T-cell (primary cell): ENCODE measurements around the gene MED4. TPM values are rescaled to one million over a fixed set of nuclear protein-coding genes. Genes with fewer than 3 reads are reported as not detected.

Experiments used
- ATAC-seq, 4 experiments: fragments of 200-7000 bp in 3 of 4; fragments of 150-1000 bp in 1 of 4; cut with Tn5 transposase; replicated peaks in 1 of 4; 1 replicate in 3 of 4; 2 replicates in 1 of 4; pipeline ENCODE4 v1.10.0; 2021; ENCODE audit warnings: moderate library complexity in 3 of 4, mild to moderate bottlenecking in 2 of 4, moderate number of reproducible peaks in 1 of 4
- CTCF ChIA-PET, 2 donors: fragments of 300-600 bp; sonication (Branson Sonifier 250); formaldehyde crosslinking; loops; one replicate each; lab custom pipeline; 2022; ENCODE audit warnings: antibody characterized with exemption in 2 of 2; lab: Charles Lee
- POLR2A ChIA-PET, 2 donors: fragments of 300-600 bp; sonication (Branson Sonifier 250); formaldehyde crosslinking; loops; one replicate each; lab custom pipeline; 2022; ENCODE audit warnings: antibody characterized with exemption in 2 of 2; lab: Charles Lee
- DNase-seq, 35 experiments: peaks; one replicate each; pipeline versions ENCODE4 v3.0.0 to v3.0.0-alpha.2; 2013 to 2023
- H3K27ac ChIP-seq: one replicate; pipeline ENCODE4 v1.5.1; 2013; ENCODE audit warnings: low read length
- H3K27me3 ChIP-seq, 2 experiments: replicated peaks in 1 of 2; 1 replicate in 1 of 2; 2 replicates in 1 of 2; pipeline versions ENCODE4 v1.6.1 to v1.7.0; 2013; ENCODE audit warnings: low read length in 1 of 2, mixed read lengths in 1 of 2; ENCODE audit not compliant: control insufficient read depth in 2 of 2, insufficient read depth in 2 of 2; ENCODE audit errors: extremely low read depth in 1 of 2
- H3K36me3 ChIP-seq, 2 donors: 1 replicate in 1 of 2; 2 replicates in 1 of 2; pipeline versions ENCODE4 v1.6.1 to v1.7.0; 2013; ENCODE audit warnings: low read length in 1 of 2; ENCODE audit not compliant: control insufficient read depth in 2 of 2, insufficient read depth in 1 of 2; ENCODE audit errors: extremely low read depth in 1 of 2
- H3K4me1 ChIP-seq, 2 experiments: 1 replicate in 1 of 2; 2 replicates in 1 of 2; pipeline versions ENCODE4 v1.6.1 to v1.7.0; 2013; ENCODE audit warnings: low read length in 2 of 2, mixed read lengths in 1 of 2; ENCODE audit not compliant: insufficient read depth in 2 of 2, control insufficient read depth in 1 of 2; ENCODE audit errors: extremely low read depth in 1 of 2
- H3K4me3 ChIP-seq, 2 donors: 1 replicate in 1 of 2; 2 replicates in 1 of 2; pipeline versions ENCODE4 v1.5.1 to v1.7.0; 2013; ENCODE audit warnings: mild to moderate bottlenecking in 2 of 2, low read length in 1 of 2, moderate library complexity in 1 of 2; ENCODE audit not compliant: control insufficient read depth in 1 of 2; ENCODE audit errors: extremely low read depth in 1 of 2
- H3K9me3 ChIP-seq: 2 replicates; pipeline ENCODE4 v1.7.0; 2013
- H3K27ac Mint-ChIP-seq, 2 donors: one replicate each; pipeline ENCODE4 v1.8.0; 2020 to 2021; ENCODE audit warnings: mild to moderate bottlenecking in 2 of 2, mixed read lengths in 2 of 2
- H3K27me3 Mint-ChIP-seq, 2 donors: one replicate each; pipeline ENCODE4 v1.8.0; 2021 to 2022; ENCODE audit warnings: mixed read lengths in 2 of 2
- H3K36me3 Mint-ChIP-seq: one replicate; pipeline ENCODE4 v1.8.0; 2021; ENCODE audit warnings: mixed read lengths
- H3K4me1 Mint-ChIP-seq, 3 donors: one replicate each; pipeline ENCODE4 v1.8.0; 2020 to 2022; ENCODE audit warnings: mixed read lengths in 3 of 3, mild to moderate bottlenecking in 1 of 3
- H3K4me3 Mint-ChIP-seq, 3 donors: one replicate each; pipeline ENCODE4 v1.8.0; 2020 to 2022; ENCODE audit warnings: mild to moderate bottlenecking in 3 of 3, mixed read lengths in 3 of 3, moderate library complexity in 3 of 3
- H3K9me3 Mint-ChIP-seq, 3 donors: one replicate each; pipeline ENCODE4 v1.8.0; 2020 to 2022; ENCODE audit warnings: mixed read lengths in 3 of 3
- WGBS: methylation state at CpG from one replicate; pipeline ENCODE4 v1.1.5; 2013; ENCODE audit warnings: missing lambda C conversion rate; ENCODE audit not compliant: insufficient coverage; 5-methylcytosine and 5-hydroxymethylcytosine counted together
- total RNA-seq, 35 experiments: library from RNA in 6 of 35; stranded (reverse) in 6 of 35; fragments of 120-200 nt in 1 of 35; gene quantifications; one replicate each; pipeline versions ENCODE4 v1.2.1 to v1.2.4 and lab custom pipeline; 2013 to 2026

MED4 gene
- total RNA-seq, 5 donors from 2014 or later (not counting 1 experiment from before 2014, with no cell fraction given): 43.7 to 51.3 (median 45.7) TPM

- no peaks in the 10 kb centered on the region for H3K27me3 ChIP-seq
- Mint-ChIP-seq H3K9me3 (no peaks in the 10 kb centered on the region), H3K27ac (no peak overlapping the region), H3K4me1 (peaks cover 0 to 21% (median 0%) of the 10 kb centered on the region in 3 donors), H3K4me3 (no peak overlapping the region), H3K27me3 (no peaks in the 10 kb centered on the region), H3K36me3 (peaks cover 54% of the 10 kb centered on the region)
- ChIA-PET CTCF (no interaction called here), POLR2A (interaction anchor here in 1 of 2 donors (0.5 to 0.7 kb wide), 2 partner anchors 27 to 90 kb away, joined by 3 to 4 read pairs; no protein-coding TSS in a partner anchor)
- WGBS: no CpG with 5 or more reads among the region's 6 CpGs
- peaks cover 6 to 22% of the 10 kb centered on the region in 2 donors for H3K36me3 ChIP-seq
- no peaks in the 10 kb centered on the region for H3K9me3 ChIP-seq
- DNase-seq: no peak
- no peaks in the 10 kb centered on the region for H3K4me1 ChIP-seq
- no peak for ATAC-seq
- no peak overlapping the region for H3K27ac ChIP-seq
- no peak overlapping the region for H3K4me3 ChIP-seq
Observed at GRCh38 chr13:48054601-48055000, 40.3 kb downstream of the MED4 start.

- Mint-ChIP-seq H3K9me3 (no peaks in the 10 kb centered on the region), H3K27me3 (no peaks in the 10 kb centered on the region), H3K27ac (no peak overlapping the region), H3K4me1 (peaks cover 0 to 10% (median 0%) of the 10 kb centered on the region in 3 donors), H3K4me3 (no peak overlapping the region), H3K36me3 (peaks cover 47% of the 10 kb centered on the region)
- ATAC-seq (no peak), DNase-seq (no peak)
- H3K27me3 ChIP-seq: no peaks in the 10 kb centered on the region
- H3K36me3 ChIP-seq: peaks cover 9 to 30% of the 10 kb centered on the region in 2 donors
- 95% methylated on average over 2 of the region's 3 CpGs for WGBS
- ChIA-PET CTCF (interaction anchor here in 1 of 2 donors (0.6 kb wide), 1 partner anchor 13 kb away, joined by 3 read pairs; the partner anchor contains the start of gene NUDT15), POLR2A (no interaction called here)
- H3K4me1 ChIP-seq: no peaks in the 10 kb centered on the region
- no peak overlapping the region for H3K27ac ChIP-seq
- H3K4me3 ChIP-seq: no peak overlapping the region
- H3K9me3 ChIP-seq: no peaks in the 10 kb centered on the region
Observed at GRCh38 chr13:48050550-48050949, 44.4 kb downstream of the MED4 start.

GRCh38 chr13:48043789-48044503 is 51.0 kb downstream of the MED4 start:
- peaks cover 28% of the 10 kb centered on the region for H3K36me3 Mint-ChIP-seq
- H3K4me1 Mint-ChIP-seq: peaks cover 12 to 23% (median 16%) of the 10 kb centered on the region in 3 donors
- CTCF ChIA-PET: interaction anchor here in 1 of 2 donors (1.0 kb wide), 1 partner anchor 191 kb away, joined by 3 read pairs; no protein-coding TSS in a partner anchor
- peaks cover 0 to 3% of the 10 kb centered on the region in 2 experiments for H3K4me1 ChIP-seq
- ATAC-seq (peak in 3 of 4 experiments; percentile 44 to 53 (median 47)), DNase-seq (no peak)
- no peaks in the 10 kb centered on the region for H3K27me3 Mint-ChIP-seq
- H3K9me3 ChIP-seq: no peaks in the 10 kb centered on the region
- POLR2A ChIA-PET: interaction anchor here in 1 of 2 donors (0.6 kb wide), 1 partner anchor 77 kb away, joined by 3 read pairs; no protein-coding TSS in a partner anchor
- H3K27ac ChIP-seq: peak overlapping the region; percentile 54
- H3K27me3 ChIP-seq: no peaks in the 10 kb centered on the region
- no peaks in the 10 kb centered on the region for H3K9me3 Mint-ChIP-seq
- H3K4me3 ChIP-seq: no peak overlapping the region
- peaks cover 3 to 15% of the 10 kb centered on the region in 2 donors for H3K36me3 ChIP-seq
- peak overlapping the region; percentile 60 to 90 for H3K27ac Mint-ChIP-seq
- no peak overlapping the region for H3K4me3 Mint-ChIP-seq

- peaks cover 26% of the 10 kb centered on the region for H3K36me3 Mint-ChIP-seq
- H3K36me3 ChIP-seq: peaks cover 0 to 13% of the 10 kb centered on the region in 2 donors
- ATAC-seq (no peak), DNase-seq (no peak)
- H3K9me3 ChIP-seq: no peaks in the 10 kb centered on the region
- WGBS: 95% methylated on average over 2 of the region's 2 CpGs
- ChIA-PET POLR2A (no interaction called here), CTCF (interaction anchor here in 1 of 2 donors (1.0 kb wide), 1 partner anchor 192 kb away, joined by 3 read pairs; no protein-coding TSS in a partner anchor)
- peak overlapping the region; percentile 60 to 77 for H3K27ac Mint-ChIP-seq
- H3K4me1 Mint-ChIP-seq: peaks cover 21 to 33% (median 26%) of the 10 kb centered on the region in 3 donors
- H3K4me1 ChIP-seq: peaks cover 4 to 8% of the 10 kb centered on the region in 2 experiments
- no peaks in the 10 kb centered on the region for H3K9me3 Mint-ChIP-seq
- no peaks in the 10 kb centered on the region for H3K27me3 Mint-ChIP-seq
- H3K4me3 Mint-ChIP-seq: no peak overlapping the region
- no peak overlapping the region for H3K27ac ChIP-seq
- no peaks in the 10 kb centered on the region for H3K27me3 ChIP-seq
- H3K4me3 ChIP-seq: no peak overlapping the region
Observed at GRCh38 chr13:48042894-48043293, 52.0 kb downstream of the MED4 start.

GRCh38 chr13:48040896-48041295 is 54.0 kb downstream of the MED4 start:
- WGBS: no CpG with 5 or more reads among the region's 1 CpG
- Mint-ChIP-seq H3K36me3 (peaks cover 19% of the 10 kb centered on the region), H3K9me3 (no peaks in the 10 kb centered on the region), H3K27me3 (no peaks in the 10 kb centered on the region), H3K27ac (peak overlapping the region in 1 of 2 donors; percentile 49), H3K4me1 (peaks cover 35 to 48% (median 38%) of the 10 kb centered on the region in 3 donors), H3K4me3 (no peak overlapping the region)
- CTCF ChIA-PET: interaction anchor here in 1 of 2 donors (4.9 kb wide), 1 partner anchor 53 kb away, joined by 27 read pairs; the partner anchor contains the start of gene MED4
- DNase-seq (no peak), ATAC-seq (no peak)
- Histone ChIP-seq H3K27me3 (no peaks in the 10 kb centered on the region), H3K4me1 (peaks cover 8 to 17% of the 10 kb centered on the region in 2 experiments), H3K27ac (no peak overlapping the region), H3K9me3 (no peaks in the 10 kb centered on the region), H3K36me3 (peaks cover 0 to 13% of the 10 kb centered on the region in 2 donors), H3K4me3 (no peak overlapping the region)
- POLR2A ChIA-PET: no interaction called here

GRCh38 chr13:48040049-48040448 is 54.9 kb downstream of the MED4 start:
- Mint-ChIP-seq H3K4me3 (peak overlapping the region in 1 of 3 donors; percentile 94), H3K9me3 (no peaks in the 10 kb centered on the region), H3K36me3 (peaks cover 15% of the 10 kb centered on the region), H3K4me1 (peaks cover 35 to 48% (median 38%) of the 10 kb centered on the region in 3 donors), H3K27ac (peak overlapping the region; percentile 3 to 36), H3K27me3 (no peaks in the 10 kb centered on the region)
- peaks cover 0 to 14% of the 10 kb centered on the region in 2 donors for H3K36me3 ChIP-seq
- H3K9me3 ChIP-seq: no peaks in the 10 kb centered on the region
- CTCF ChIA-PET: interaction anchor here in 1 of 2 donors (4.8 to 4.9 kb wide), 2 partner anchors 8 to 54 kb away, joined by 27 to 29 read pairs; partner anchors contain the start of gene MED4
- H3K27me3 ChIP-seq: no peaks in the 10 kb centered on the region
- no peak overlapping the region for H3K27ac ChIP-seq
- H3K4me3 ChIP-seq: no peak overlapping the region
- POLR2A ChIA-PET: no interaction called here
- H3K4me1 ChIP-seq: peaks cover 8 to 17% of the 10 kb centered on the region in 2 experiments
- DNase-seq: no peak
- ATAC-seq: no peak
